Lung (tissue), 12 donors: ENCODE data around the gene GRM5. TPM values are rescaled to one million over a fixed set of nuclear protein-coding genes. Genes with fewer than 3 reads are reported as not detected.

Experiments used
- ATAC-seq: fragments of 200-7000 bp; cut with Tn5 transposase; one replicate; pipeline ENCODE4 v1.9.1; 2020; ENCODE audit warnings: moderate number of reproducible peaks; ENCODE audit not compliant: insufficient read depth, low FRiP score
- DNase-seq, 3 donors: peaks; one replicate each; pipeline ENCODE4 v3.0.0-alpha.2; 2013 to 2017
- H3K27ac ChIP-seq, 2 donors: one replicate each; pipeline ENCODE4 v1.5.1; 2013; ENCODE audit warnings: mild to moderate bottlenecking in 2 of 2, moderate library complexity in 2 of 2, control low read depth in 1 of 2, inconsistent platforms in 1 of 2, low read depth in 1 of 2, low read length in 1 of 2
- H3K27me3 ChIP-seq, 3 donors: one replicate each; pipeline ENCODE4 v1.5.1; 2013; ENCODE audit warnings: low read length in 2 of 3; ENCODE audit not compliant: control insufficient read depth in 3 of 3, insufficient read depth in 3 of 3
- H3K36me3 ChIP-seq, 4 donors: one replicate each; pipeline ENCODE4 v1.5.1; 2013; ENCODE audit warnings: low read length in 4 of 4, mild to moderate bottlenecking in 1 of 4, moderate library complexity in 1 of 4; ENCODE audit not compliant: control insufficient read depth in 4 of 4, insufficient read depth in 4 of 4
- H3K4me1 ChIP-seq, 5 donors: one replicate each; pipeline ENCODE4 v1.5.1; 2013; ENCODE audit warnings: low read length in 5 of 5, mild to moderate bottlenecking in 2 of 5, moderate library complexity in 1 of 5; ENCODE audit not compliant: control insufficient read depth in 5 of 5, insufficient read depth in 5 of 5
- H3K4me3 ChIP-seq: one replicate; pipeline ENCODE4 v1.5.1; 2013; ENCODE audit warnings: mild to moderate bottlenecking, control low read depth, moderate library complexity
- H3K9ac ChIP-seq, 2 donors: one replicate each; pipeline ENCODE4 v1.5.1; 2013; ENCODE audit warnings: low read length in 2 of 2, control low read depth in 1 of 2; ENCODE audit not compliant: insufficient read depth in 1 of 2
- H3K9me3 ChIP-seq, 4 donors: one replicate each; pipeline ENCODE4 v1.5.1; 2013; ENCODE audit warnings: low read length in 3 of 4, mild to moderate bottlenecking in 1 of 4, moderate library complexity in 1 of 4; ENCODE audit not compliant: control insufficient read depth in 4 of 4, insufficient read depth in 3 of 4
- CTCF ChIP-seq: IDR thresholded peaks from 2 replicates; pipeline ENCODE4 v1.5.1; 2012; ENCODE audit warnings: mild to moderate bottlenecking; ENCODE audit errors: control extremely low read depth, extremely low read depth
- WGBS, 2 donors: extraction: QIAGEN DNeasy Blood & Tissue Kit; methylation state at CpG; one replicate each; pipeline ENCODE4 v1.1.7; 2013; 5-methylcytosine and 5-hydroxymethylcytosine counted together
- polyA plus RNA-seq, 2 donors: library from polyadenylated mRNA; stranded (reverse); fragments of 200-250 nt; gene quantifications; one replicate each; pipeline ENCODE4 v1.2.1, GENCODE V29; 2013
- total RNA-seq, 2 donors: library from RNA; depleted of rRNA in 1 of 2; stranded (reverse); fragments of >200 nt in 1 of 2; gene quantifications; one replicate each; pipeline ENCODE4 v1.2.1, GENCODE V29; 2014 to 2021
- donor health status: control.
- donor health status: control.
- donor health status: Bipolar disorder and iron deficiency.
- donor health status: healthy.
- donor health status: DM: yes; HTN: yes; CAD: no.

Gene GRM5
- total and polyA plus RNA-seq, 4 donors = 0.02 to 1.2 (median 0.35) TPM

DNA sequence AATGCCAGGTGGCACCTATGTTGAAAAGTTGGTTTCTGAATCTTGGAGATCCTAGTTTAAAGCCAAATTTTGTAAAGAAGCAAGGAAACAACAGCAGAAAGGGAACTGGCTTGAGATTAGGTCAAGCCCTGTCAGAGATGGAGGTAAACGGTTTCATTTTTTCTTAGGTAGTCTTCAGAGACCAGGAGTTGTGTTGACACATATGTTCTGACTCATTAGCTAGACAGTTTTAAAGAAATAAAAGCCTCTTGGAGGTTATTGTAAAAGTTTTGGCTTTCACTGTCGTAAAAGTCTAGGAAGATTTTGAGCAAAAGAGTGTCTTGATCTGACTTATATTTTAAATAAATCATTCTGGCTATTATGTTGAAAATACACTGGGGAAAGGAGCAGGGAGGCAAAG, 576.8 kb downstream of the GRM5 start:
- WGBS, 2 donors = 85 to 90% methylated on average over 2 of the region's 2 CpGs
- TF ChIP-seq CTCF = no peak
- H3K36me3 ChIP-seq = no peaks in the 10 kb centered on the region
- H3K27ac ChIP-seq = no peak overlapping the region
- no peak overlapping the region for H3K9ac ChIP-seq
- H3K27me3 ChIP-seq = no peaks in the 10 kb centered on the region
- H3K9me3 ChIP-seq = no peaks in the 10 kb centered on the region
- no peak for DNase-seq
- no peaks in the 10 kb centered on the region for H3K4me1 ChIP-seq
- ATAC-seq = no peak
- no peak overlapping the region for H3K4me3 ChIP-seq

DNA sequence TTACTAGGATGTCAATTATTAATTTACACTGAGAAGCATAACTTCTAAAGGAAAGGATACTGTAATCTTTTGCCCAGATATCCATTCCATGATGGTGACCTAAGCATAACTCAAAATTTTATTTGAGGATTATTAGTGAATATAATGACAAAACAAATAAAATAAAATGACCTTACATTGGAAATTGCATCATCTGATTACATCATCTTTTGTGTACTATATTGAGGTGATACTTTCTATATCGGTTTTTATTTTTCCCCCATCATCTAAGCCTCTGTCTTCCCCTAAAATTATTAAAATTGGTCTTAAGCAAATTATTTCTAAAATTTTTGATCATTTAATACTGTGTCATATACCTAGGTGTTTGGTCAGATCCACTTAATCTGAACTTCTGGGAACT, 578.1 kb downstream of the GRM5 start:
- no peak for TF ChIP-seq CTCF
- Histone ChIP-seq H3K9ac (no peak overlapping the region), H3K4me3 (no peak overlapping the region), H3K27ac (no peak overlapping the region), H3K27me3 (no peaks in the 10 kb centered on the region), H3K4me1 (no peaks in the 10 kb centered on the region), H3K9me3 (no peaks in the 10 kb centered on the region), H3K36me3 (no peaks in the 10 kb centered on the region)
- no peak for DNase-seq
- 86 to 88% methylated on average over 1 of the region's 1 CpG for WGBS, 2 donors
- no peak for ATAC-seq

DNA sequence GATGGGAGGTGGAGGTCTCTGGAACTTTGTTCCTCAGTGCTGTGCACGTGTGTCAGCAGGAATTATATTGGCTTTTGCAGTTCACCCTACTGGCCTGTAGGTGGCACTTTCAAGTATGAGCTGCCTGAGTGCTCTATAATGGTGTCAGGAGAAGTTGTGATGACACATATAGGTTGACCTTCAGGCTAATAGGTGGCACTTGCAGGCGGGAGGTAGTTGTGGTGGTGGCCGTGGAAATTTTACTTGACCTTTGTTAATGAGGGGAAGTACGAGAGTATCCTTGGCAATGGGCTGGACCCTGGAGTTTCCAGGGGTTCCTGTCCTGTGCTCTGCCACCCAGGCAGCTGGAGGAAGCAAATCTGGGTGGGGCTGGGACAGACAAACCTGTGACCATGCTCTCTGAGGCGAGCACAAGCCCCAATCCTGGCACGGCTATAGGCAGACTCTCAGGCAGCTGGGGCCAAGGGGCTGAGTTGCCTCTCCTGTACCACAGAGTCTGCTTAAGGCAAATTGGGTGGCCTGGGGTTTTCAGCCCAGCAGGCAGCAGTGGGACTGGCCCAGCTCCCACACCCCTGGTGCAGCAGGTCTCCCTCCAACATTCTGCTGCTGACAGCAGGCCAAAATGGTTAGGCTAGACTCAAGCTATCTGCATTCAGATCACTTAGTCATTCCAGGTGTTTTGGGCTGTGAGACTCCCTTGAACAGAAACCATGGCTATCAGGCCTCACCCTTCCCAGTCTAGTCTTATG, 580.7 kb downstream of the GRM5 start:
- 64 to 77% methylated on average over 6 of the region's 6 CpGs for WGBS, 2 donors
- DNase-seq = no peak
- no peaks in the 10 kb centered on the region for H3K4me1 ChIP-seq

More for the DNA sequence above, 580.7 kb downstream of the GRM5 start:
- Histone ChIP-seq H3K9me3 (no peaks in the 10 kb centered on the region), H3K9ac (no peak overlapping the region), H3K36me3 (no peaks in the 10 kb centered on the region), H3K27me3 (no peaks in the 10 kb centered on the region), H3K27ac (no peak overlapping the region), H3K4me3 (no peak overlapping the region)
- no peak for TF ChIP-seq CTCF
- ATAC-seq = peak; percentile 63
